HG03565 (cell line): ENCODE results near the gene C4B.

Experiments used
- ATAC-seq: cut with Tn5 transposase; IDR thresholded peaks from one replicate; pipeline ENCODE4 v1.9.1; 2021; ENCODE audit warnings: mild to moderate bottlenecking, moderate library complexity; ENCODE audit not compliant: unreplicated experiment

Gene C4B

GRCh38 chr6:32081168-32081990 lies 66.8 kb downstream of the C4B start:
- no peak for ATAC-seq

DNA sequence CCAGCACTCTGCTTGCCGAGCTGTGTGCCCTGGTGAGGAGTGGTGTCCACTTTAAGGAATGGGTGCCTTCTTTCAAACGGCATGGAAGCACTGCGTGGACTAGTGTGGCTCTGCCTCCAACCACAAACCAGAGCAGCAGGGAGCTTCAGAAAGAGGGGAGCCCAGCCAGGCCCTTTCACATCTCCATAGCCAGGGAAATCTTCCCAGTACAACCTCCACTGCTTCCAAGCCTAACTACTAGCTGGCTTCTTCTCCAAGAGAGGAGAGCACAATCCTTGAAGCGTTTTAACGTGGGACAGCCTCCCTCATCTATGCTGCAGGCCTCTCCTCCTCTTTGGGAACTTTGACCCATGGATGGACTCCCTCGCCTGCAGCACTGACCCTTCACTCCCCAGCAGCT lies 67.9 kb downstream of the C4B start:
- no peak for ATAC-seq

DNA sequence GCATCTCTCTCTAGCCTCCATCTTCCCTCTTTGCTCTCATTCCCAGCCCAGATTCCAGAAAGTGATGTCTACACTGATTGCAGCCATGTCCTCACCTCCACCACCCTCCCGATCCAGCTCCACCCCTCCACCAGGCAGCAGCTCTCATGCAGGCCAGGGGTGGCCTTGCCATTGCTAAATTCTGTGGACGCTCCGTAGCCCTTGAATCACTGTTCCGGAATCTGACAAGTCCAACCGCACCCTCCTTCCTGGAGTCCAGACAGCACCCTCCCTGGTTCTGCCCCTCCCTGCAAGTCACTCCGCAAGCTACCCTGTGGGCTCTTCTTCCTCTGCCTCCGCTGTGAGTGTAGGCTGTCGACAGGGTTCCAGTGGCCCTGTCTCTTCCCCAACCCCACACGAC lies 68.3 kb downstream of the C4B start:
- no peak for ATAC-seq

DNA sequence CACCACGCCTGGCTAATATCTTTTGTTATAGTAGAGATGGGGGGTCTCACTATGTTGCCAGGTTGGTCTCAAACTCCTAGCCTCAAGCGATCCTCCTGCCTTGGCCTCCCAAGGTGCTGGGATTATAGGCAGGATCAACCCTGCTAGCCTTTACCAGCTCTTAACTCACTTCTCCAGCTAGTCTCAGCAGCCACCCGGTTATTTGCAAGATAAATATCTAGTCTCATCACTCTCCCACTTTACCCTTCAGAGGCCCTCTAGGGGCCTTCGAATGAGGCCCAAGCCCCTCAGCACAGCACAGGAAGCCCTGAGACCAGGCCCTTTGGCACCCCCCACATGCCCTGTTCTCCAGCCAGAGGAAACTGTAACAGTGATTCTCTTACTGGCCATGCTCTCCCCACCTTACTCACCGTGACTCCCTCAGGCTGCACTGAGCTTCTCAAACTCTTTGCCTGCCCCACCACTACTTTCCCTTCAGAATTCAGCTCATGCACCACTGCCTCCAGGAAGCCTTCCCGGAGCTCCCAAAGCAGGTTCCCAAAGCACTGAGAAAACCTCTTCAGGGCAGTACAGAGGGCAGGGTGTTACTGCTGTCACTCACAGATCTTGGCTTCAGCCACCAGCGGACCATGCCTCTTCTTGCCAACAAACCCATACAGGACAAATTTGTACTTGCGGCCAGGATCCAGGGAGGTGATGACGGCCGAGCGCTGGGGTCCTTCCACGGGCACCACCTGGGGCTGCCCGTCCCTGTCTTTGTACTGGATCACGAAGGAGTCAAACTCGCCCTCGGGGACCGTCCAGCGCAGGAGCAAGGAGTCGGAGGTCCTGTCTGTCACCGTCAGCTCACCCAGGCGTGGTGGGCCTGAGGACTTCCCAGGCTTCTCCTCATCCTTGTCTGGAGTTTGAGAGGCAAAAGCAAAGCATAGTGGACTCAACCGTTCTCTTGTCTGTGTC lies 69.5 kb downstream of the C4B start:
- ATAC-seq: no peak

DNA sequence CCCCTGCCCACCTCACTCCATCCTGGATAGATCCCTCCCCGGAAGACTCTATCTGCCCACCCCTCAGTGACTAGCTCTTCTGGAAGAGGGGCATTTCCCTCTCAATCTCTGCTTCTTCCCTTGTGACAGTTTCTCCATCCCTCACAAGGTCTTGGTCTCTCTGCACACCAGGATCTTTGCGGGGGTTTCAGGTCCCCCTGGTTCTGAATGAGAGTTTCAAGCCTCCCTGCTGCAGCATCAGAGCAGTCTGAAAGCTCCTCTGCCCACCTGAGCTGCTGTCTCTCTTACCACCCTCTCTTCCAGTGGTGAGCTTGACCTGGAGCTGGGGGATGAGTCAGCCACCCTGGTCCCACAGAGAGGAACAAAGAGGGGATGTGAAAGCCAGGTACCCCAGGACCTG lies 70.2 kb downstream of the C4B start:
- no peak for ATAC-seq
